CD4-positive, alpha-beta T cell treated with Interleukin-15 for 4 hours (primary cell): ENCODE measurements around the gene CMTR1.

ENCODE experiments used
- DNase-seq: peaks from one replicate; pipeline ENCODE4 v3.0.0-alpha.2; 2020; ENCODE audit warnings: low spot score

The CMTR1 gene

DNA sequence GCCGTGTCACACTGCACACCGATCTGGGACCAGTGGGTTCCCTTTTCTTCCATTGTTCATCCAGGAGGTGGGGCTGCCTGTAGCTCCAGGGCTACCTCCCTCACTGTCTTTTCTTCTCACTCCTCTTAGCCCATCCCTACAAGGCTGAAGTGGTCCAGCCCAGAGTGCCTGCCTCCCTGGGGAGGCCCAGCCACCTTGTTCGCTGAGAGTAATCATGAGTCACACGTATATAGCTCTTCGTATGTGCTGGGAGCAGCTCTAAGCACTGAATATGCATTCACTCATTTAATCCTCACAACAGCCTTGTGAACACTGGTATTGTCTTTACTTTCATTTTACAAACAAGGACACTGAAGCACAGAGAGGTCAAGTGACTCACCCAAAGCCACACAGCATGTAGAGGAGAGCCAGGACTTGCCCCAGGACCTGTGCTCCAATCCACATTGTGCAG is 81.3 kb downstream of the CMTR1 start:
- peak; percentile 76 for DNase-seq

DNA sequence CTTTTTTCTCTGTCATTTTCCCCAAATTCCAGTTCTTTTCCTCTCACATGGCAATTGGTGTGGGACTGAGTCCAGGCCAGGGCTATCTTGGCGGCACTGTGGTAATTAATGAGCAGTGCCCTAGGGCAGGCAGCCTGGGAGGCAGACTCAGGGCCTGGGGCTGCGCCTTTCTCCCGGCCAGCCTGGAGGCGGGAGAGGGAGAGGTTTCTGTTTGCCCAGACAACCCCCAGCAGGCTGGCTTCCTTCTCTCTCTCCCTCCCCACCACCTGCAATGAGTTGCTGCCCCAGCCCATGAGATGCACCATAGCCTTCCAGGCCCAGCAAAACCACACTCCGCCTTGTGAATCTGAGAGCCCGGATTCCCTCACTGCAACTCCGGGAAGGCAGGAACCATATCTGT is 81.8 kb downstream of the CMTR1 start:
- no peak for DNase-seq

DNA sequence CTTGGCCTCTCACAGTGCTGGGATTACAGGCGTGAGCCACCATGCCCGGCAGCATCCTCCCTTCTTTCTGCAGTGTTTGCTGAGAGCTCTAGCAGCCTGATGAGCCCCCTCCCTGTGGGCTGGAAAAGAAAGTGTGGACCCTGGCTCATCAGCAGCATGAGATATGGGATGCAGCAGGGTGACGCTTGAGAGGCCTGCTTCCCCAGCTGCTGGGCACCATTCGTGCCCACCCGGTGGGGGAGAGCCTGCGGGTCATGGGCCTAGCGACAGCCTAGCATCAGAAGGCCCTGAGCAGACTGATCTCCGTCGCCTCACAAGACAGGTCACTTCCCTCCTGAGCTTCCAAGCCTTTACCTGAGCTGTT is 82.7 kb downstream of the CMTR1 start:
- no peak for DNase-seq

DNA sequence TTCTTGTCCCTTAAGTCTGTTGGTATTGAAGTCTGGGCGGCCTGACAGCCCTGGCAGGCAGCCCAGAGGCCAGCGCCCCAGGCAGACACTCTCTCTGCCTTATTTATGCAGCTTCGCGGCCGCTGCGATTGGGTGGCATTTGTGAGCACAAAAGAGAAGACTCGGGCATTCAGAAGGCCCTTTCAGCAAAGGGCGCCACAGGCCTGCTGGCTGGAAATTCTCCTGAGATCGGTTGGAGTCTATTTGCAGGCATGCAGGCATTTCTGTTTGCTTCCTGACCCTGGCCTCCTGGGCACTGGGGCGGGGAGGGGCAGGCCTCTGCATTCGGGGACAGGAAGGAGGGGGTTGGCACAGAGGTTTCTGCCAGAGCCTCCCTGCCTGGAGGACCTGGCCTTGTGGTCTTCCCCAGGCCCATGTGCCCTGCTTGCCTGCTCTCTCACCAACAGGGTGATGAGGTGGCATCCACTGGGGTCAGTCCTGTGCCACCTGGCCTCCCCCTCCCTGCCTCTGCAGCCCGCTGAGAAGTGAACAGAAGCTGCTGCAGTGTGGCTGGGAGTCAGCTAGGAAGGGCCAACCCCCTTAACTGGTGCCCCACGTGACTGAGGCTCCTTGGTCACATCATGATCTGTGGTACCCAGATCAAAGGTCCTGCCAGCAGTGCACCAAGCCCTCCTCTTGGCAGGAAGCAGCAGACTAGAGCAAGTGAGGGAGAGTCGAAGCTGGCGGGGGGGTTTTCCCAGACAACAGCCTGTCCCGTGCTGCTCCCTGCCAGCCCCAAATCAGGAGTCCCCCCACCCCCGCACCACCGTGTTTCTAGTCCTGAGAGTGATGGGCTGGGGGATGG is 83.3 kb downstream of the CMTR1 start:
- DNase-seq, result peak; percentile 94

DNA sequence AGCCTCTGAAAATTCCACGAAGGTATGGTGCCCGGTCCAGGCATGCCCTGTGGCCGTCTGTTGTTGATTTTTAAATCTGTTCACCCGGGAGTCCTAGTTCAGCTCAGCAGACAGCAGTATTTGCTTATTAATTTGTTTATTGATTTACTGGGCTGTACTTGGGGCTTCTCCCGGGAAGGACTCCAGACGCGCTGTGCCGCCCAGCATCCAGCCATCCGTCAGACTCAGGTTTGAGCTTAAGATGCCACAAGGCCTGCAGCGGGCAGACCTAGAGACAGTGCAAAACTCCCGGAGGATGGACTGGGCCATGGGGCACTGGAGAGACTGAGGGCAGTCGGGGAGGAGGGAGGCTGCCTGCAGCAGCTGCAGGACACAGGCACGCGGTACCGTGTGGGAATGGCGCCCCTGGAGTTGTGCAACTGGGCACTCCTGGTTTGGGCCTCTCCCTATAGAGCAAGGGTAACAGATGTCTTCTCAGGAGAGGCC is 83.9 kb downstream of the CMTR1 start:
- no peak for DNase-seq

DNA sequence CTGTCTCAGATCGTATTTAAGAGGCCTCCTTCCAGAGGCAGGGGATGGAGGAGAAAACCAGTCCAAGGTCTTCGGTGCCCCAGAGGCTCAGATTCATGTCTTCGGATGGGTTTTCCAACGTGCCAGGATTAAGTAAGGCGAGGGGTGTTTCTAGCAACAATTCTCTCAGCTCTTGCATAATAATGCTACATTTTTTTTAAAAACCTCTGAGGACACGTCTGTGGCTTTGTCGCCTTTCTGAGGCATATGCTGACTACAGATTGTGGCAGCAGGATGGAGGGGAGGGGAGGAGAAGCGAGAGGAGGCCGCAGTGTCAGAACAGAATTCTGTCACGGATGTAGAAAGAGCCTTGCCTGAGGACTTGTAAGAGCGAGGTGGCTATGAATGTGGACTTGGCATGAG is 84.4 kb downstream of the CMTR1 start:
- DNase-seq, result peak; percentile 87

DNA sequence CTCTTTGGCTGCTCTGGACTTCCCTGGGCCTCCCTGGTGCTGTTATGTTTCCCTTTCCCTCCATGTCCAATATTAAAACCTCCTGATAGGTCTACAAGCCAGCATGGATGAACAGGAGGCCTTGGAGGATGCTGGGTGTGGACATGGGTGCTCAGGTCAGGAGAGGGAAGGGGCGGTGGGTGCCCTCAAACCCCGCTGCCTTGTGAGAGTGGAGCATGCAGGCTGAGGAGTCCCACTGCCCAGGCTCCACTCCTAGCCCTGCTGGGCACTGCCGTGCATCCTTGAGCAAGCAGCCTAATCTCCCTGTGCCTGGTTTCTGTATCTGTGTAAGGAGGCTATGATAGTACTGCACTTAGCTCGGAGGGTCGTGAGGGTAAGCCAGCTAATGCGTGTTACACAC is 85.1 kb downstream of the CMTR1 start:
- DNase-seq, result no peak

DNA sequence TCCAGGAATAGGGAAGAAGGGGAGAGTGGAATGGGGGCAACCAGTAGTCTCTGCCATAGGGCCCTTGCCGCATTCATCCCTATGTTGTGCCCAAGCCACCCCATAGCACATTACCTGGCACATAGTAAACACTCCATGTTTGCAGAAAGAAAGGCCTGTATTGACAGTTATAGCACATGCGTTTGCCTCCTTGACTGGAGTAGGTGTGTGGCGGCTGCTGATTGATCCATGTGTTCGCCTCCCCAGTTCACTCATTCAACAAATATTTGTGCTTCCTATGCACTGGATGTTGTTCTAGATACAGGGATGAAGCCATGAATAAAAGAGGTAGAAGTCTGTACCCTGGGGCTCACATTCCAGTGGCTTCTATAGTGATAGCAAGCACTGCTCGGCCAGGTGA is 86.4 kb downstream of the CMTR1 start:
- no peak for DNase-seq

DNA sequence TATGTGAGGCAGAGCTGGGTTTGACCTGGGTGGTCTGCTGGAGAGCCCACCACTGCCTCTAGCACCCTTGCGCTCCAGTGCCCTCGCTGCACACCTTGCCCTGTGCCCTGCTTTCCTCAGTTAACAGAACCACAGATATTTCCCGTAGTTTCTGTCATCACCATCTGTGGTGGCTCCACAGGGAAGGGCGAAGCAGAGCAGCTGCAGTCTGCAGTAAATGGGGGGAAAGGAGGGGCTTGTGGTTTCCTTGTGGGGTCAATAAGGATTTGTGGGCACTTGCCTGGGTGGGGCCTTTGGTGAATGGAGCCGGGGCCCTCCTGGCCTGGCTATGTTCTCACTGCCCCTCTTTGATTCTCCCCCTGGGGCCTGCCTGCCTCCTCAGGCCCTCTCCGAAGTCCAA is 87.9 kb downstream of the CMTR1 start:
- DNase-seq, result no peak

DNA sequence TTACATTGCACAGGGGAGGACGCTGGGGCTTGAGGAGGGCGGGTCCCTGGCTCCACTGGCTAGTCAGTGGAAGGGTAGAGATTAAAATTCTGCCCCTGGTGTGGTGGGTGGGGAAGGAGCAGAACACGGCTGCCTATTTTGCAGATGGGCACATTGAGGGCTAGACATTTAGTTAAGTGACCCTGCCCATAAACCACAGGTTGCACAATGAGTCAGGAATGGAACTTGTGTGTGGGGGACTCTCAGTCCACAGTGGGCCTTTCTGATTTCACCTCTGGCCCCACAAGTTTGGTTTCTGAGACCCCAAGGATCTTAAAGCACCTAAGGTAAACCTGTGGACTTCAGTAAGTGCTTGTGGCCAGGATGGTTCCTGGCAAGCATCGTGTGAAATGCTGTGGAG is 88.7 kb downstream of the CMTR1 start:
- no peak for DNase-seq

DNA sequence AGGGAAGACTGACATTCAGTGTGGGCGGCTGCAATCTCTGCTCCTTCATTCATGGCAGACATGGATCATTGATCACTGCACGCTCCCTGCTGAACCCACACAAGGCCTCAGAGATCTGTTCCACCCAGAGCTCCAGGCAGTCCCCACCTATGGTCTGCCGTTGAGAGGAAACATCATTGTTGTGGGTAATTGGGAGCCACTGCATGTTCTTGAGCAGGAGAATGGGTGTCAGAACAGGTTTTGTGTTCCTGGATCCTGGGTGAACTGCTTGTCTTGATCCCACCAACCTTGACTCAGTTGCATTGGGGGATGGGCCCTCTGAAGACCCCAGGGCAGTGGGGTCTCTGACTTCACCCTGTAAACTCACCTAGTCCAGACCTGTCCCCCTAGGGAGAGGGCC is 89.8 kb downstream of the CMTR1 start:
- DNase-seq, result no peak

DNA sequence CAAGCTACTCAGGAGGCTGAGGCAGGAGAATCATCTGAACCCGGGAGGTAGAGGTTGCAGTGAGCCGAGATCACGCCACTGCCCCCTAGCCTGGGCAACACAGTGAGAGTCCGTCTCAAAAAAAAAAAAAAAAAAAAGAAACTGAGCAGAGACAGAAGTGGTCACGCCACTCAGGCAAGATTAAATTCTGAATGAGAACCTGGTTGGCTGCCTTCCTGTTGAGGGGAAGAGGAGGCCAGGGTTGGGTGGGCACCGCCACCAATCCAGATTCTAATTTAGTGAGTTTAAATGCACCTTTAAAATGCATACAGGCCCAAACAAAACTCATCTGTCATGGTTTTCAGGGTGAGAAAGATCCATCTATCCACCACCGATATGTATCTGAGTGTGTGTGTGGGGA is 90.4 kb downstream of the CMTR1 start:
- no peak for DNase-seq

DNA sequence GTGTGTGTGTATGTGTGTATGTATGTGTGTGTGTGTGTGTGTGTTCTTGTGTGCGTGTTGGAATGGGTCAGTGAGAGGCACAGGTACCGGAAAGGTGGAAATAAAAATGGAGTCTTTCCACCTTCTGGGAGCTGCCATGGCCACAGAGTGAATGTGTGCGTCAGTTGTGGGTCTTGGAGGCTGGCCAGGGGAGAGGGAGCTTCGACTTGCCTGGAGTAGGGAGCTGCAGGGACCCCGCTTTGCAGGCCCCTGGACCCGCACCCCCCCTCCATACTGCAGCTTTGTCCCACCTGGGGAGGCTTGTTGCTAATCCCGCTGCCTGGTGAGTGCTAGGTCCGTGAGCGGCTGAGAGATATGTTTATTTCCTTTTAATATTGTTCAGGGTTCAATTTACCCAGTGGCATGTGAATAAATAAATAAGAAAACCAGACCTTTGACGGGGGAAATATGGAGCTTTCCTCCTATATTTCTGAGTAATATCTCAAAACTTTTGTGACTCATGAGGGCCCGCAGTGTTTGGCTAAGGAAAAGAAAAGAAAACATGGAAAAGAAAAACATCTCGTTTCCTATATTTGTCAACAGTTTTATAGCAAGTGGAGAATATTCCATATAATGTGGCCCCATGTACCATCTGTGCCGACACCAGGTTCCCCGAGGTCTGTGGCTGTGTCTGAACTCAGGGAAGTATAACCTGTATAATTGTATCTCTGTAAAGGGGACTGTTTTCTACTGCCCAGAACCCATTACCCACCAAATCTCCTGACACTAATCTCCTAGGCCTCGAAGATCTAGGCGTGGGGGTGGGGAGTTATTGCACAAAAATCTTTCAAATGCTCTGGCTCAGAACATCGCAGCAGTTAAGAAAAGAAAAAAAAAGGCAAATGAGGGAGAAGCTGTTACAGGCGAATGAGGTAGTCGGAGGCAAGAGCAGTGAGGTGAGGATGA is 91.3 kb downstream of the CMTR1 start:
- no peak for DNase-seq

DNA sequence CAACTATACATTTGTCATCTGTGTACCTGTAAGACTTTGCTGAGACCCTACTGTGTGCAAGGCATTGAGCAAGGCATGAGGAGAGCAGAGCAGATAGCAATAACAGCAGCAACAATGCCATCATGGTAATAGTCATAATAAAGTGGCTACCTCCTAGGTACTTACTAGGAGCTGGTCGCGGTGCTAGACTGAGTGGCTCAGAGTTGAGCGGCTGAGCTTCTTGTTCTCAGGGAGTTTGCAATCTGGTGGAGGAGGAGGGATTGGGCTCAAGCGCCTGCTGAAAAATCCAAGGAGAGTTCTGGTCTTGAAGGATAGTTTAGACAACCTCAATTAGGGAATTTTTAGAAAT is 91.9 kb downstream of the CMTR1 start:
- DNase-seq, result no peak

DNA sequence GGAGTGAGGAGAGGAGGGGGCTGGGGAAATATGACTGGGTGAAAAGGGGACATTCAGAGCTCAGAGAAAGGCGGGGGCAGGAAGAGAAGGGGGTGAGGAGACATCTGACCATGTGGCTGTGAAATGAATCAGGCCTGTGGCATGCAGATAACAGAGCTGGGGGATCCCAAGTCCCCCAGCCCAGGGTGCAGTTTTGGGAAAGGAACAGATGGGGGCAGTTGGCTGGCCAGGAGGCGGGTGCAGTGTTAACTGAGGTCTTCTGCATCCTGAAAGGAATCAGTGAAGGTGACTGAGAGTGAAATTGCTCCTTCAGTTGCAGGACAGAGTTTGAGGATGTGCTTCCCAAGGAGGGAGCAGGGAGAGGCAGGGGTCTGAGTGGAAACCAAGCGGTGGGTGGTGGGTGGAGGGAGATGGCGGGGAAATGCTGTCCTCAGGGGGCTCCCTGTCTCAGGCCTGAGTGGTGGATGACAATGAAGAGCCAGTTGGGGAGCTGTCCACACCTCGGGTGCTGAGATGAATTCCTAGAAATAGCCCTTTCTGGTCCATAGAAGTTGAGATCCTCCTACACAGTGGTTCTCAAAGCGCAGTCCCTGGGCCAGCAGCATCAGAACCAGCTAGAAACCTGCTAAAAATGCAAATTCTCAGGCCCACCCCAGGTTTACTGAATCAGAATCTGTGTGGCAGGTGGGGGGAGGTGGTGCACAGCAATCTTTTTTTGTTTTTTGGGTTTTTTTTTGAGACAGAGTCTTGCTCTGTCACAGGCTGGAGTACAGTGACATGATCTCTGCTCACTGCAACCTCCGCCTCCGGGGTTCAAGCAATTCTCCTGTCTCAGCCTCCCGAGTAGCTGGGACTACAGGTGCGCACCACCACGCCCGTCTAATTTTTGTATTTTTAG is 92.7 kb downstream of the CMTR1 start:
- DNase-seq, result no peak

DNA sequence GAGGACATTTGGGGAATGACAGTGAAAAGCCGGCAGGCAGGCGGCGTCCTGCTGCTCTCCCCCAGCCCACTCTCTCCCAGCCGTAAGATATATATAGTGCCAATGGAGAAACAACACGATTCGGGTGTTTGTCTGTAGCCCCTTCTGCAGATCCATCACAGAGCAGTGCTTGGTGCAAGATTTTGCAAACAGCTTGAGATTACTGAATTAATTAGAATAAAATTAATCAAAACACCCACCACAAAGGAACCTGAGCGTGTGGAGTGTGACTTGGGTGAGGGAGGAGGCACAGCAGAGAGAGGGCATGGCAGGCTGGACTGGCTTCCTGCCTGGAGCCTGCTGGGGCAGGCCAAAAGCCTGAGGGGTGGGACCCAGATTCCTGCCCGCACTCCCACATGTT is 95.5 kb downstream of the CMTR1 start:
- DNase-seq, result no peak

DNA sequence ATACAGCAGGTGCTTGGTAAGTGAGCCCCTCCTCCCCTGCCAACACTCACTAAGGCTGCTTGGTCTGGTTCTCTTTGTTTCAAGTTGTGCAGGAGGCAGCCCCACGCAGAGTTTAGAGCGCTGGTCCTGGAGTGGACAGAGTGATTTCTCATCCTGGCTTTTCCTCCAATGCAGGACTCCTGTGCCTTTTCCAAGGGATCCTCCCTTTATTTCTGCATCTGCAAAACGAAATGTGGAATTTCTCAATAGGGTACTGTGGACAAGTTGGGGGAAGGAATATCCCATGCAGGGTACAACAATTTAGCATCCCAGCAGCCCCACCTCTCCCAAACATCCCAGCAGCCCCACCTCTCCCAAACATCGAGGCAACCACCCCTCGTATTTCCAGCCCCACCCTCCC is 97.3 kb downstream of the CMTR1 start:
- DNase-seq, result no peak

DNA sequence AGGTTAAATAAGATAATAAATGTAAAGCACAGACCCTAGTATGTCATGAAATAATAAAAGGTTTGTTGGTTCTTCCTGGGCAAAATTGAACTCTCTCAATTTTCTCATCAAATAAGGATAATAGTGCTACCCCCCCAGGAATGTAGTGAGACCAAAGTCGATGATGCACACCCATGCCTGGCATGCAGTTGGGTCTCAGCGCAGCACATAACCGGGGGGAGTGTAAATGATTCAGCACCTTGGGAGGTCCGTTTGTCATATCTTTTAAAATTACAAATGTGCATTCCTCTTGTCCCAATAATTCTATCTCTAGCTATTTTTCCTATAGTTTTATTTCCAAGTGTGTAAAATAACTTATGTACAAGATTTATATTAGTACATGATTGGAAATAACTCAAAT is 98.0 kb downstream of the CMTR1 start:
- no peak for DNase-seq
